GM12872 (cell line): ENCODE measurements around the gene TPGS1.
A peak's percentile ranks its signal among the peaks of the same experiment; 100 is the strongest.

Experiments
- CTCF ChIP-seq: IDR thresholded peaks from 3 replicates; pipeline ENCODE4 v1.5.1; 2011; ENCODE audit warnings: low read depth, mild to moderate bottlenecking, low read length, moderate library complexity; ENCODE audit not compliant: insufficient read depth

Gene TPGS1

GRCh38 chr19:472005-472858 is 35.1 kb upstream of the TPGS1 start:
- TF ChIP-seq CTCF, result no peak

GRCh38 chr19:474126-475078 is 32.9 kb upstream of the TPGS1 start:
- TF ChIP-seq CTCF, result no peak

GRCh38 chr19:475360-475759 is 31.9 kb upstream of the TPGS1 start:
- no peak for TF ChIP-seq CTCF

GRCh38 chr19:478236-478903 is 28.9 kb upstream of the TPGS1 start:
- no peak for TF ChIP-seq CTCF

GRCh38 chr19:478976-479375 is 28.3 kb upstream of the TPGS1 start:
- TF ChIP-seq CTCF, result no peak

- TF ChIP-seq CTCF, result 0 out of 3 replicates have a peak, but pooled peaks have one; percentile 4
Observed at GRCh38 chr19:480016-480855, 27.1 kb upstream of the TPGS1 start.
